Measurements from ENCODE around the gene GRWD1. TPM values are rescaled to one million over a fixed set of nuclear protein-coding genes. Genes with fewer than 3 reads are reported as not detected.
A peak's percentile ranks its signal among the peaks of the same experiment; 100 is the strongest.

GRWD1 gene
- polyA plus RNA-seq, 2 donors: 6.2 to 18.1 TPM

DNA sequence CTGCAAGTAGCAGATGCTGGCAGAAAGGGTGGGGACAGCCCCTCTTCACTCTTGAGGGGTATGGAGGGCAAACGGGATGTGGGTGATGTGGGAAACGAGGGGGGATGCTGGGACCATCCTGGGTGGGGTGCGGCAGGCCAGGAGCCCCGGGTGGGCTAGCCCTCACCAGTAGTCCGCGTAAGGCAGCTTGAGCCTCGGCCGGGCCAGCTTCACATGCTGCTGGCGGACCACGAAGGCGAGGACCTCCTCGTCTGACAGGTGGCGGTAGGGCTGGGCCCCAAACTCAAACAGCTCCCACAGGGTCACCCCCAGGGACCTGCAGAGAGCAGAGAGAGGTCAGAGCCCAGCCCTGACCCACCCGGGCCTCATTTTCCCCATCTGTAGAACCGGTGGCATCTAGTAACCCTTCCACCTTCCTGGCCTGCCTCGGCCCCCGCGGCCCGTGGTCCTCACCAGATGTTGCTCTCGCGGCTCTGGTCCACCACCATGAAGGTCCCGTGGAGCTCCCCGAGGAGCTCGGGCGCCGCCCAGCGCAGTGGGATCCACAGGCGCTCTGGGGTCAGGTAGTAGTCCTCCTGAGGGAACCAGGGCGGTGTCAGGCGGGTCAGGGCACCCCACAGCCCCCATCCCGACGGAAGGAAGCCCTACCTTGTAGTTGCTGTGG, 55.2 kb downstream of the GRWD1 start:
- WGBS, 2 donors: 40 to 44% methylated on average over 32 of the region's 32 CpGs
- Histone ChIP-seq H3K27ac (ENCODE audit: low read depth in 2 of 2, low read length in 1 of 2) (peak overlapping the region; percentile 65 to 69), H3K4me3 (ENCODE audit: low read depth in 1 of 2, low read length in 2 of 2) (peak overlapping the region; percentile 32 to 52), H3K27me3 (ENCODE audit: control insufficient read depth in 1 of 2, insufficient read depth in 2 of 2, low read length in 2 of 2) (peaks cover 0 to 5% of the 10 kb centered on the region in 2 donors), H3K4me1 (ENCODE audit: control insufficient read depth in 2 of 2, insufficient read depth in 2 of 2, low read length in 1 of 2) (peaks cover 3 to 13% of the 10 kb centered on the region in 2 donors), H3K9me3 (ENCODE audit: control insufficient read depth in 2 of 2, insufficient read depth in 1 of 2, low read depth in 1 of 2, low read length in 1 of 2) (no peaks in the 10 kb centered on the region), H3K36me3 (ENCODE audit: control insufficient read depth in 2 of 2, insufficient read depth in 2 of 2, low read length in 1 of 2) (no peaks in the 10 kb centered on the region)

GRCh38 chr19:48501494-48502349, 55.9 kb downstream of the GRWD1 start:
- Histone ChIP-seq H3K36me3 (ENCODE audit: control insufficient read depth in 2 of 2, insufficient read depth in 2 of 2, low read length in 1 of 2) (no peaks in the 10 kb centered on the region), H3K9me3 (ENCODE audit: control insufficient read depth in 2 of 2, insufficient read depth in 1 of 2, low read depth in 1 of 2, low read length in 1 of 2) (no peaks in the 10 kb centered on the region), H3K4me3 (ENCODE audit: low read depth in 1 of 2, low read length in 2 of 2) (peak overlapping the region; percentile 32 to 52), H3K27ac (ENCODE audit: low read depth in 2 of 2, low read length in 1 of 2) (peak overlapping the region; percentile 65 to 69), H3K27me3 (ENCODE audit: control insufficient read depth in 1 of 2, insufficient read depth in 2 of 2, low read length in 2 of 2) (peaks cover 0 to 5% of the 10 kb centered on the region in 2 donors), H3K4me1 (ENCODE audit: control insufficient read depth in 2 of 2, insufficient read depth in 2 of 2, low read length in 1 of 2) (peaks cover 3 to 13% of the 10 kb centered on the region in 2 donors)
- 1 to 7% methylated on average over 20 of the region's 20 CpGs for WGBS, 2 donors

- H3K4me1 ChIP-seq (ENCODE audit: control insufficient read depth in 2 of 2, insufficient read depth in 2 of 2, low read length in 1 of 2): peaks cover 3 to 9% of the 10 kb centered on the region in 2 donors
- peaks cover 0 to 5% of the 10 kb centered on the region in 2 donors for H3K27me3 ChIP-seq (ENCODE audit: control insufficient read depth in 1 of 2, insufficient read depth in 2 of 2, low read length in 2 of 2)
- peak overlapping the region in 1 of 2 donors; percentile 37 for H3K4me3 ChIP-seq (ENCODE audit: low read depth in 1 of 2, low read length in 2 of 2)
- H3K36me3 ChIP-seq (ENCODE audit: control insufficient read depth in 2 of 2, insufficient read depth in 2 of 2, low read length in 1 of 2): no peaks in the 10 kb centered on the region
- WGBS, 2 donors: 26 to 29% methylated on average over 25 to 27 of the region's 27 CpGs
- no peaks in the 10 kb centered on the region for H3K9me3 ChIP-seq (ENCODE audit: control insufficient read depth in 2 of 2, insufficient read depth in 1 of 2, low read depth in 1 of 2, low read length in 1 of 2)
- peak overlapping the region in 1 of 2 donors; percentile 67 for H3K27ac ChIP-seq (ENCODE audit: low read depth in 2 of 2, low read length in 1 of 2)
Measured at GRCh38 chr19:48502350-48503018, 56.7 kb downstream of the GRWD1 start.

DNA sequence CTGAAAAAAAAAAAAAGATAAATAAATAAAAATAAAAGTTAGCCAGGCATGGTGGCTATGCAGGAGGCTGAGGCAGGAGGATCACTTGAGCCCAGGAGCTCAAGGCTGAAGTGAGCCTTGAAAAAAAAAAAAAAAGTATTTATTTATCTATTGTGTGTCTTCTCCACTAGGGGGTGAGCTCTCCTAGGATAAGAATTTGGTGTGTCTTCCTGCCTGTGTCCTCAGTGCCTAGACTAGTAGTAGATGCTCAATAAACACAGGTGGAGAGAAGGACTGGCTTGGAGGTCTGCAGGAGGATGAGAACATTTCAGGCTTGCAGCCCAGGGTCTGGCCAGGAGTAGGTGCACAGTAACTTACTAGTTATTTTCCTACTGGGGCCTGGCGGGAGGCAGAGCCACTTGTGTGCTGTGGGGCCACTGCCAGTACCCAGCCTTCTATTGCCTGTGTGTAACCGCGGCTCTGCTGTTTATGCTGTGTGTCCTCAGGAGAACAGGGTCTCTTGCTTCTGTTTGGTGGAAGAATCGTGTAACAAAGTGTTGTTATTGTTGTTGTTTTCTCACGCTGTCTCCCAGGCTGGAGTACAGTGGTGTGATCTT, 60.5 kb downstream of the GRWD1 start:
- H3K27me3 ChIP-seq (ENCODE audit: control insufficient read depth in 1 of 2, insufficient read depth in 2 of 2, low read length in 2 of 2): peaks cover 0 to 3% of the 10 kb centered on the region in 2 donors
- 86 to 89% methylated on average over 5 of the region's 5 CpGs for WGBS, 2 donors
- no peak overlapping the region for H3K4me3 ChIP-seq (ENCODE audit: low read depth in 1 of 2, low read length in 2 of 2)
- no peaks in the 10 kb centered on the region for H3K9me3 ChIP-seq (ENCODE audit: control insufficient read depth in 2 of 2, insufficient read depth in 1 of 2, low read depth in 1 of 2, low read length in 1 of 2)
- H3K4me1 ChIP-seq (ENCODE audit: control insufficient read depth in 2 of 2, insufficient read depth in 2 of 2, low read length in 1 of 2): peaks cover 0 to 7% of the 10 kb centered on the region in 2 donors
- no peaks in the 10 kb centered on the region for H3K36me3 ChIP-seq (ENCODE audit: control insufficient read depth in 2 of 2, insufficient read depth in 2 of 2, low read length in 1 of 2)
- no peak overlapping the region for H3K27ac ChIP-seq (ENCODE audit: low read depth in 2 of 2, low read length in 1 of 2)

Other genes with a start within 250 kb of the GRWD1 start
- gene CARD8, start 190.1 kb upstream of the GRWD1 start, polyA plus RNA-seq: 10 to 100 TPM in 1 of 2 donors, 1 to 10 TPM in 1; 9.6 to 13.2 TPM
- gene ZNF114, start 175.9 kb upstream of the GRWD1 start, polyA plus RNA-seq: under 1 TPM; 0.14 TPM
- 10 to 100 TPM; 17.6 to 21.5 TPM for gene EMP3, start 120.4 kb upstream of the GRWD1 start, polyA plus RNA-seq
- 1 to 10 TPM; 4.0 to 9.1 TPM for gene TMEM143, start 82.0 kb upstream of the GRWD1 start, polyA plus RNA-seq
- not detected for gene SYNGR4, start 81.6 kb upstream of the GRWD1 start, polyA plus RNA-seq
- gene KDELR1, start 54.4 kb upstream of the GRWD1 start, polyA plus RNA-seq: 10 to 100 TPM; 62.7 to 70.2 TPM
- gene GRIN2D, start 52.3 kb upstream of the GRWD1 start, polyA plus RNA-seq: under 1 TPM; 0.06 to 0.08 TPM
- 1 to 10 TPM in 1 of 2 donors, under 1 TPM in 1; 0.54 to 1.0 TPM for gene KCNJ14, start 9.6 kb downstream of the GRWD1 start, polyA plus RNA-seq
- 10 to 100 TPM; 52.2 to 59.3 TPM for gene CYTH2, start 23.4 kb downstream of the GRWD1 start, polyA plus RNA-seq
- gene LMTK3, start 65.9 kb downstream of the GRWD1 start, polyA plus RNA-seq: 1 to 10 TPM; 2.9 to 7.5 TPM
- 100 to 1,000 TPM; 295 to 320 TPM for gene SULT2B1, start 106.2 kb downstream of the GRWD1 start, polyA plus RNA-seq
- 1 to 10 TPM; 1.2 to 1.9 TPM for gene SPACA4, start 160.8 kb downstream of the GRWD1 start, polyA plus RNA-seq
- gene FAM83E, start 169.1 kb downstream of the GRWD1 start, polyA plus RNA-seq: 10 to 100 TPM in 1 of 2 donors, 1 to 10 TPM in 1; 6.5 to 26.7 TPM
- 1,000 to 10,000 TPM; 2,667 to 2,860 TPM for gene RPL18, start 173.2 kb downstream of the GRWD1 start, polyA plus RNA-seq
- 10 to 100 TPM in 1 of 2 donors, 1 to 10 TPM in 1; 9.0 to 15.5 TPM for gene SPHK2, start 173.5 kb downstream of the GRWD1 start, polyA plus RNA-seq
- gene DBP, start 191.4 kb downstream of the GRWD1 start, polyA plus RNA-seq: 10 to 100 TPM in 1 of 2 donors, 1 to 10 TPM in 1; 8.9 to 13.3 TPM
- gene CA11, start 200.2 kb downstream of the GRWD1 start, polyA plus RNA-seq: 10 to 100 TPM in 1 of 2 donors, 1 to 10 TPM in 1; 6.8 to 12.7 TPM
- gene NTN5, start 227.0 kb downstream of the GRWD1 start, polyA plus RNA-seq: under 1 TPM; 0.25 to 0.39 TPM
- 10 to 100 TPM; 34.5 to 51.8 TPM for gene FUT2, start 250.0 kb downstream of the GRWD1 start, polyA plus RNA-seq

All from esophagus (tissue), 2 donors.